ENCODE results near the gene FAM32A. TPM values are rescaled to one million over a fixed set of nuclear protein-coding genes. Genes with fewer than 3 reads are reported as not detected.

FAM32A gene
- total RNA-seq, 1 donor from 2014 or later = 59.9 TPM

GRCh38 chr19:16223746-16224145 is 38.5 kb downstream of the FAM32A start:
- TF ChIP-seq, protein P1, sequence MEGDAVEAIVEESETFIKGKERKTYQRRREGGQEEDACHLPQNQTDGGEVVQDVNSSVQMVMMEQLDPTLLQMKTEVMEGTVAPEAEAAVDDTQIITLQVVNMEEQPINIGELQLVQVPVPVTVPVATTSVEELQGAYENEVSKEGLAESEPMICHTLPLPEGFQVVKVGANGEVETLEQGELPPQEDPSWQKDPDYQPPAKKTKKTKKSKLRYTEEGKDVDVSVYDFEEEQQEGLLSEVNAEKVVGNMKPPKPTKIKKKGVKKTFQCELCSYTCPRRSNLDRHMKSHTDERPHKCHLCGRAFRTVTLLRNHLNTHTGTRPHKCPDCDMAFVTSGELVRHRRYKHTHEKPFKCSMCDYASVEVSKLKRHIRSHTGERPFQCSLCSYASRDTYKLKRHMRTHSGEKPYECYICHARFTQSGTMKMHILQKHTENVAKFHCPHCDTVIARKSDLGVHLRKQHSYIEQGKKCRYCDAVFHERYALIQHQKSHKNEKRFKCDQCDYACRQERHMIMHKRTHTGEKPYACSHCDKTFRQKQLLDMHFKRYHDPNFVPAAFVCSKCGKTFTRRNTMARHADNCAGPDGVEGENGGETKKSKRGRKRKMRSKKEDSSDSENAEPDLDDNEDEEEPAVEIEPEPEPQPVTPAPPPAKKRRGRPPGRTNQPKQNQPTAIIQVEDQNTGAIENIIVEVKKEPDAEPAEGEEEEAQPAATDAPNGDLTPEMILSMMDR (IDR thresholded peaks at IDR 0.05) = no peak
- H3K9me3 ChIP-seq = peaks cover 27% of the 10 kb centered on the region
- no peak for DNase-seq

DNA sequence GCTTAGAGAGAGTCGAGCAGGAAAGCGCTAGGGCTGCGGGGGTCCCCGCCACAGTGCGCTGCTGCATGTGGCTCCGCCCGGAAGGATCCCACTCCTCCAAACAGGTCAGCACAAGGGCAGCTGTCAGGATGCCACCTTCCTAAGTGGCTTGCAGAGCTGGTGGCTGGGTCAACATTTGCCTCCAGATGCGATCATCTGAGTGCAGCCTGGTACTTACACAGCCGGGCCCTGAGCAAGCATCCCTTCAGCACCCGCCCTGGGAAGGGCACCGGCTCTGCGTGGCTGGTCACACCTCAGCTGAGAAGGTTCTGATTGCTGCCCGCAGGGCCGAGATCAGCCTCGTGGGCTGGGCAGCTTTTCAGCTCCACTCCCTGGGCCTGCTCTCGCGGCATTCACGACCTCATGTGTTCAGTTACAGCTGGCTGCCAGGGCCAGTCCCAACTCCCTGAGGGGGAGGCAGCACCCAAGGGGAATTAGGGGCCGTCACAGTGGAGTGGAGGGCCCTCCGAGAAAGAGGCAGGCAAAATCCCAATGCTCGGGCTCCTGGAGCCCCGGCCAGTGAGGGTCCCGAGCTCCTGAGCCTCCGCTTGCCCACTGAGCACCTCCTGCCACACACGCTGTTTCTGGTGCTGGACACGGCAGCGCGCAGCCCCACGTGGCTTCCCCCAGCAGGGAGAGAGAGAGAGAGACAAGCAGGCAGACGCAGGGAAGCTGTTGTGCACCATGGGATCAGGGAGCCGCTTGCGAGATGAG is 39.3 kb downstream of the FAM32A start:
- Histone ChIP-seq H3K36me3 (peaks cover 88% of the 10 kb centered on the region), H3K9me3 (peaks cover 27% of the 10 kb centered on the region), H3K27me3 (ENCODE audit: low read depth) (no peaks in the 10 kb centered on the region), H3K27ac (no peak overlapping the region), H3K4me1 (no peaks in the 10 kb centered on the region), H3K4me3 (no peak overlapping the region)
- TF ChIP-seq, protein P1 (IDR thresholded peaks at IDR 0.05) = no peak
- ATAC-seq (no peak), DNase-seq (no peak)
- intact Hi-C loops (cut with DNase I) = no loop called here

More at GRCh38 chr19:16223746-16224145, 38.5 kb downstream of the FAM32A start:
- Histone ChIP-seq H3K36me3 (peaks cover 85% of the 10 kb centered on the region), H3K27ac (no peak overlapping the region), H3K4me1 (no peaks in the 10 kb centered on the region), H3K27me3 (ENCODE audit: low read depth) (no peaks in the 10 kb centered on the region), H3K4me3 (no peak overlapping the region)
- ATAC-seq = no peak
- intact Hi-C loops (cut with DNase I) = no loop called here

DNA sequence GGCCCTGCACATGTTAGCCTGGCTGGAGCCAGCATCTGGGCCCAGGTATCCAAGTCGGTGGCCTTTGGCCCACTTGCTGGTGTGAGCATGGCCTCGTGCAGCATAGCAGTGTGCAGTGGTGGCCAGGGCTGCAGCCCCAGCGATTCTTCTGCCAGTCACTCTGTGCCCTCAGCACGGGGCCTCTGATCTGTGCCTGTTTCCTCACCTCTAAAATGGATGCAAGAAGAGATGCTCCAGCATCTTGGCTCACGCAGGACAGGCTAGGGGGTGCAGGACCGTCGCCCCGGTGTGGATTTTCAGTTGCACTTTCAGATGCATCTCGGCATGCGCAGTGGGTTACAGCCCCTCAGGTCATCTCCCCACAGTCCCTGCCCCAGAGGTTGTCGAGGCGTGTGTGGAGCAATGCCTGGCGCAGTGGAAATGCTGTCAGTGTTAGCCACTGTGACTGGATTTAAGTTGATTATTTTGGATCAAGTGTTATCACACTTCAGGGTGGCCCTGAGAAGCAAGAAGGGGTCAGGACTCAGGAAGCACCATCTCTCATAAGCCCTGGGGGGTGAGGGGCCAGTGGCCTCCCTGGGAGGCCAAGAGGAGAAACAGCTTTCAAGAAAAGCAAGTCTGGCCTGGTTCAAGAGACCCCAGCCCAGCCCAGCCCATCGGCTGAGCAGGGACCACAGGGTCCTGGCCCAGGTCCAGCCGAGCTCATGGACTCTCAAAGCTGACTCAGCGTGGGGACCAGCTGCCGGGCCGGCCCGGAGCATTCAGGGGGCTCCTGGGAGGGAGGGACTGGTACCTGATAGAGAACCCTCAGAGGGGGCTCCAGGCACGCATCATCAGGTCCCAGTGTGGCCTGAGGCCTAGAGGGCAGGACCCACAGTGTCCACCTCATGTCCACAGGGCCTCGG is 40.3 kb downstream of the FAM32A start:
- no peak for DNase-seq
- H3K4me1 ChIP-seq = no peaks in the 10 kb centered on the region

DNA sequence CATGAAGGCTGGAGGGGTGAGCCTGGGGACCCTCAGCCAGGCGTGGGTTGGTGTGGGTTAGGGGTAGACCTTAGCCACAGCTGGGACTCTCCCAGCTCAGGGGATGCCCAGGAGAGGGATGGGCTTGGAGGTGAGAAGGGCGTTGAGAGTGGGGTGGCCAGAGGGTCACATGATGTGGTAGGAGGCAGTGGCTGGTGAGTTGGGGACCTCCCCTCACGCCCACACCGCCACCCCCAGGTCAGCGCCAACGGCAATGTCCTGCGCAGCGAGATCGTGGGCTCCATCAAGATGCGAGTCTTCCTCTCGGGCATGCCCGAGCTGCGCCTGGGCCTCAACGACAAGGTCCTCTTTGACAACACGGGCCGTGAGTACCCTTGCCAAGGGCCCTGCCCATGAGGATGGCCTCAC is 41.0 kb downstream of the FAM32A start:
- ATAC-seq (no peak), DNase-seq (no peak)
- no peak overlapping the region for H3K4me3 ChIP-seq
- peaks cover 98% of the 10 kb centered on the region for H3K36me3 ChIP-seq
- no peaks in the 10 kb centered on the region for H3K4me1 ChIP-seq
- TF ChIP-seq, protein P1 (IDR thresholded peaks at IDR 0.05) = no peak
- no peaks in the 10 kb centered on the region for H3K27me3 ChIP-seq (ENCODE audit: low read depth)
- no peak overlapping the region for H3K27ac ChIP-seq
- intact Hi-C loops (cut with DNase I) = no loop called here
- H3K9me3 ChIP-seq = peaks cover 10% of the 10 kb centered on the region

More for the DNA sequence above, 40.3 kb downstream of the FAM32A start:
- TF ChIP-seq, protein P1 (IDR thresholded peaks at IDR 0.05) = no peak
- H3K9me3 ChIP-seq = peaks cover 16% of the 10 kb centered on the region
- H3K4me3 ChIP-seq = no peak overlapping the region
- H3K27me3 ChIP-seq (ENCODE audit: low read depth) = no peaks in the 10 kb centered on the region
- peaks cover 97% of the 10 kb centered on the region for H3K36me3 ChIP-seq
- no peak for ATAC-seq
- intact Hi-C loops (cut with DNase I) = no loop called here
- H3K27ac ChIP-seq = no peak overlapping the region

DNA sequence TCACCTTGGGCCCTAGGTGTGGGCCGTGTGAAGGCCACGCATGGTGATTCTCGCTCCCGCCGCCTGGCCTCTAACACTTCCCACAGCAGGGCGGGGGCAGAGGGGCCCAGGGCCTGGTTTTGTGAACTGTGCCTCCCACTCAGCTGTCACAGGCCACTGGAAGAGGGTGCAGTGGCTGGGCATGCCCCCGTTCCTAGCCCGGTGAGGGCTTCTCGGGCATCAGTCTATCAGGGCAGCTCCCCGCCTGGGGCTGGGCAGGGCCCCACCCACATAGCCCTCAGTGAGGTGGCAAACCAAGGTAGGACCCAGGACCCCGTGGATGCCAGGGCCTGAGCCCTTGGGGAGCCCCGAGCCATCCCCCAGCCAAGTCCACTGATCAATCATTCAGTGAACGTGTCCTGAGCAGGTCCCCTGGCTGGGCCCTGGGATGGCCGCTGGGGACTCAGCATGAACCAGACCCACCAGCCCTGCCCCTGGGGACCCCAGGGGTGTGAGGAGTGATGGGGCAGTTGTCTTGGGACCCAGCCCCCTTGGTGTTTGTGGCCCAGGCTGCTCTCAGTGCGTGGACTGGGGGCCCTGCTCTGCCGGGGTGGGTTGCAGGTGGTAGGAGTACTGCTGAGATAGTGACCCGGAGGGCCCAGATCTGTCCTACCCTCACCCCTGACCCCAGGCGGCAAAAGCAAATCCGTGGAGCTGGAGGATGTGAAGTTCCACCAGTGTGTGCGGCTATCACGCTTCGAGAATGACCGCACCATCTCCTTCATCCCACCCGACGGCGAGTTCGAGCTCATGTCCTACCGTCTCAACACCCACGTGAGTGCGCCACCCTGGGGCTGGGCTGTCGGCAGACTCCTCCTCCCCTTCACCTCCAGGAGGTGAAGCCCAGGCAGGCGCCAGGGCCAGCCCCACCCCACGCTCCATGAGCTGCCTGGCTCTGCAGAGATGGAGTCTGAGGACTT is 41.9 kb downstream of the FAM32A start:
- Histone ChIP-seq H3K36me3 (peaks cover 98% of the 10 kb centered on the region), H3K9me3 (peaks cover under 1% of the 10 kb centered on the region), H3K27ac (no peak overlapping the region), H3K27me3 (ENCODE audit: low read depth) (no peaks in the 10 kb centered on the region), H3K4me3 (no peak overlapping the region), H3K4me1 (no peaks in the 10 kb centered on the region)
- TF ChIP-seq, protein P1 (IDR thresholded peaks at IDR 0.05) = no peak
- intact Hi-C loops (cut with DNase I) = no loop called here
- ATAC-seq (no peak), DNase-seq (no peak)

Data from lower lobe of right lung (tissue), 2 donors.